ENCODE measurements around the gene AMELY.
"Not testable (repeated sequence)": the region's sequence is repeated elsewhere in the genome, so short reads cannot be mapped to it uniquely, and the experiment has no call there.

AMELY gene, protein sequence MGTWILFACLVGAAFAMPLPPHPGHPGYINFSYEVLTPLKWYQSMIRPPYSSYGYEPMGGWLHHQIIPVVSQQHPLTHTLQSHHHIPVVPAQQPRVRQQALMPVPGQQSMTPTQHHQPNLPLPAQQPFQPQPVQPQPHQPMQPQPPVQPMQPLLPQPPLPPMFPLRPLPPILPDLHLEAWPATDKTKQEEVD

DNA sequence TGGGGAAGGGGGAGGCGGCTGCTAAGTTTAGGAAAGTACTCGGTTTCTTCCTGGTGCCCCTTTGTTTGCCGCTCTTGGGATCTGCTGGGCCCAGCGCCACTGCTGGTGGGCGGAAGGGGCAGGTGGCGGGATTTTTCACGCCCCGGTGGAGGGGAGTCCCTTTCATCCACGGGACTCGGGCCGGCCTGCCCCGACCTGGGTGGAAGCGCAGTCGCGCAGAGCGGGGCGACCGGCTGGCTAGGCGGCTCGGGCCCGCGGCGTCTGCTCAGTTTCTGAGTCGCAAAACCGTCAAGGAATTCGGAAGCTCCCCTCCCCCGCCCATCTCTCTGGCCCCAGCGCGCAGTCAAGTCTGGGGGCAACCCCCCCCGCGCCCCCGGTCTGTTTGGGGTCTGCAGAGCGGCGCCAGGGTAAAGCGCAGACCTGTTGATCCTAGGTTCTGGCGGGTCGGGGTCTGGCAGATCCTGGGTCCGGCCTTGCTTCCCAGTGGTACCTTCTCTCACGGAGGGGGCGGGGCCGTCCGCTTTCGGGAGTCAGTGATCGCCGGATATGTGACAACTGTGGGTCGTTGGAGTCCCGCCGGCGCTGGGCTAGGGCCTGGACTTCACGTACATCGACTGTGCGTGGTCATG is at the start of gene AMELY:
Gene AMELY (minus strand): TSS at position 500 of the 629 bp plus-strand sequence. CDS start 39,144 bp downstream, outside the sequence.
- DNase-seq, result no peak

DNA sequence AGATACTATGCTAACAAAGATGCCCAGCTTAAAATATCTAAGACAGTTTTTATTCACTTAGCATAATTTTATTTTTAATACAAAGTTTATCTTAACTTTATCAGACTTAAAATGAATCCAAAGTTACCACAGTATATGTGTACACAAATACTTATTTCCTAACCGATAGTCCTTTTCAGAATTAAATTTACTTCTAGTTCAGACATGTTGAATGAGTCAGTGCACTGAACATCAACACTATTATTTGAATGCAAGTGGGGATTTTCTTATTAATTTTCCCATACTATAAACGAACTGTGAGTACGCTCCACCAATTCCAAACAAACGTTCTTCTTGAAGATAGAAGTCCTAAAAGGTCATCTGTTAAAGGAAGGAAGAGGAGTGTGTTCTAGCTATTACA is 38.4 kb upstream of the AMELY start:
- no peak for DNase-seq

DNA sequence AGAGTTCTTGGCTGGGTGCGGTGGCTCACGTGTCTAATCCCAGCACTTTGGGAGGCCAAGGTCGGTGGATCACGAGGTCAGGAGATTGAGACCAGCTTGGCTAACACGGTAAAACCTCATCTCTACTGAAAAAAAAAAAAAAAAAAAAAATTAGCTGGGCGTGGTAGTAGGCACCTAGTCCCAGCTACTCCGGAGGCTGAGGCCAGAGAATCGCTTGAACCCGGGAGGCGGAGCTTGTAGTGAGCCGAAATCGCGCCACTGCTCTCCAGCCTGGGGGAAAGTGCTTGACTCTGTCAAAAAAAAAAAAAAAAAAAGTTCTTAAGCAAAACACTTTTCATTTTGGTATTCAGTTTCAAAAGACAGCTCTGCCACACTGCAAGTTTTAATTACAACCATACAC is 36.8 kb upstream of the AMELY start:
- DNase-seq, result no peak

DNA sequence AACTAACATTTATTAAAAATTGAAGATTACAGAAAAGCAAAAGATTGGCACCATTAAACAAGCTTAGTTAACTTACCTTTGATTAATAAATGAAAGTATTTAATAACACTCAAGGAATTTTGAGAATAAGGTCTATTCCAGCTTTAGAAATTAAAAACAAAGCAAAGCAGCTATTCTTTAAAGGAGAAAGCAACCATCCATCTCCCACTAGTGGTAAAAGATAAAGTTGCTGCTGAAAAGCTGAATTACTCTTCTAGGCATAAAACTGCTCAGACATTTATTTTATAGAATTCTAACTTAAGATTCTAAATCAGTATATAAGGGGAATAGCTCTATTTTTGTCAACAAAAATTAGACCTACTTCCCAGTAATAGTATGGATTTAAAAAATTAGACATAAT is 36.1 kb upstream of the AMELY start:
- no peak for DNase-seq

DNA sequence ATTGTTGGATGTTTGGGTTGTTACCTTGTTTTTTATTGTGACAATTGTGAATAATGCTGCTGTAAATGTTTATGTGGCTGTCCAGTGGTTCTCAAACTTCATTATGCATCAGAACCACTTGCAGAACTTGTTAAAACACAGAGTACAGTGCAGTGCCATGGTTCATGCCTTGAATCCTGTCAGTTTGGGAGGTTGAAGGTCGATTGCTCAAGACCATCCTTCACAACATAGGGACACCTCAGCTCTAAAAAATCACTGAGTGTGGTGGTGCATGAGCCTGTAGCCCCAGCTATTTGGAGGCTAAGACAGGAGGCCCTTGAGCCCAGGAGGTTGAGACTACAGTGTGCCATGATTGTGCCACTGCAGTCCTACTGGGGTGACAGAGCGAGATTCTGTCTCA is 23.9 kb upstream of the AMELY start:
- DNase-seq, result no peak

DNA sequence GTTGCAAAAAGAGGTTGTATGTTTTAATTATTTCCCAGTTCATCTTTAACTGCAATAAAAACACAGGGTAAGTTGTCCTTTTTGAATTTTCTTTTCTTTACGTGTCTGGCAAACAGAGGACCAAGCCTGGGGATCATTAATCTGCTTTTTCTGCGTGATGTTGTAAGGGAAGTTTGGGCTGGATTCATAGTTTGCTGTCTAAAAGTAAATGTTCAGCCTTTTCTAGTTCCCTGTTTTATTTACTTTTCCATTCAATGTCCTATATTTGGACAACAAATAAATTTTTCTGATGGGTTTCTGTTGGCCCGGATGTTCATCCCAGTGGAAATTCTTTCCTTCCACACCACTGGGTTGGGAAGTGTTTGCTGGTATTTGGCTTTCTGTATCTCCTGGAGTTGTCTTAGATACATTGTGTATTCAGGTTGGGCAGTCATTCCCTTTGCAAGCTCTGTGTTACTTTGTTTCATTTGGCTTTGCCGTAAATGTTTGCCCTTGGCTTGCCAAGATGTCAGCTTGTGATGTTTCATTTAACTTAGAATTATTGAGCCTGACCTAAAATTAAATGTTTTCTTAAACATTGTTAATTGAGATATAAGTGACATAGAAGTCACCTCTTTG is 20.3 kb upstream of the AMELY start:
- no peak for DNase-seq

DNA sequence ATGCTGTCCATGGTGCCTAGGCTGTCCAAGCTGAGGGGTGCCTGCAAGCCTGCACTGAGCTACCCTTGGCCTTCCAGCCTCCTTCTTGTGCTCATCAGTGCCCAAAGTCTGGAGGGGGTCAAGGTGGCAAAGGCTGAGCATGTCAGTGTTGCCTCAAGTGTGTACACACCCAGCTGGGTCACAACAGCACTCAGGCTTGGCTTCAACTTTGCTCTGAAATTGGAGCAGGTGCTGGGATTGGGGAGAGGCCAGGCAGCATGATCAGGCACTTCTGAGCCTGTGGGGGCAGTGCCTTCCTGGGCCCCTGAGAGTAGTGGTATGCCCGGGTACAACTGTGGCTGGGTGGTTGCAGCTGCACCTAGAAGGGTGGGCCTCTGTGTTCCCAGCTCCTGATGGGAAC is 17.7 kb upstream of the AMELY start:
- DNase-seq, result no peak

DNA sequence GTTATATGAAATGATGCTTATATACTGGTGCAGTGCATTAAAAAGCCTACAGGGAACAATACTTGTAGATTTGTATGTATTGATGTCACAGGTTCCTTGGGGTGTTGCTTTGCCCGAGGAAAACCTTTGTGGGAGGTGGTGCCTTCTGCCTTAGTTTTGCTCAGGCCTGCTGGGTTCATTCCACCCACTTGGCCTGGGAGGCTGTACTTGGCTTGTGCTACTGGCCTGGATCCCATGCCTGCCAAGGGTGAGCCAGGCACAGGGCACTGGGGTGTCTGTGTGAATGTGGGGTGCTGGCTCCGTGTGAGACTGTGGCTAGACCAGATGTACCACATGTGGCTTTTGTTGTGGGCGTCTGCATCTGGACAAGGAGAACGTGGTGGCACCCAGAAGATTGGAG is 16.7 kb upstream of the AMELY start:
- no peak for DNase-seq

DNA sequence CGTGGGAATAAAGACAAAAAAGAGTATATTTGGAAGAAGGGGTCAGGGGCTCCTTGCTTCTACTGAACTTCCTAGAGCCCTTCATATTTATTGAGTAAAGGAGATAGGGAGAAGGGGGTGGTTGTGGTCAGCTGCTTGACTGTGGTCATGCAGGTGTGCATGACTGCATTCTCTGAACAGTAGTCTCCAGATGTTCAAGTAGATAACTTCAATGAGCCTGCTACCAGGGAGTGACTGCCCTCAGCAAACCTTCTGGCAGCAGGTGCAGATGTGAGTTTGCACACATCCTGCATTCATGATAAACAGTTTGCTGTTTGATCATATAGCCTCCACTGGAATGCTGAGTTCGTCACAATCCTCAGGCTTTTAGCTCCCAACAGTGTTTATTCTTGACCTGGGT is 9.5 kb upstream of the AMELY start:
- DNase-seq, result no peak

DNA sequence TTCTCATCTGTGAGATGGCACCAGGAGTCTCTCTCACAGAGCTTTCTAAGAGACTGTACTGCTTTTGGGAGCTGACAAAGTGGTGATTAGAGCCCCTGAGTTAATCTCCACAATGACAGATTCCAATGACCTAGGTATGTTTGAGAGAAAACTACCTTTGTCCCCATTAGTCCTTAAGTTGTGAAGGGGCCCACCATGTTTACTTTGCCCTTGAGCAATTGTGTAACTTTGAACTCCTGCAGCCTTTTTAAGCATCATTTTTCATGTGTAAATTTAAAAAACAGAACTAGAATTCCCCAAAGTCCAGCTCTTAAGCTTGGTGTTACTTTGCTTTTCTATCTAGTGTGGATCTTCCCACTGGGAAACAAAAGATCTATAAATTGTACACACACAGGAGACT is 1.8 kb upstream of the AMELY start:
- DNase-seq, result no peak

DNA sequence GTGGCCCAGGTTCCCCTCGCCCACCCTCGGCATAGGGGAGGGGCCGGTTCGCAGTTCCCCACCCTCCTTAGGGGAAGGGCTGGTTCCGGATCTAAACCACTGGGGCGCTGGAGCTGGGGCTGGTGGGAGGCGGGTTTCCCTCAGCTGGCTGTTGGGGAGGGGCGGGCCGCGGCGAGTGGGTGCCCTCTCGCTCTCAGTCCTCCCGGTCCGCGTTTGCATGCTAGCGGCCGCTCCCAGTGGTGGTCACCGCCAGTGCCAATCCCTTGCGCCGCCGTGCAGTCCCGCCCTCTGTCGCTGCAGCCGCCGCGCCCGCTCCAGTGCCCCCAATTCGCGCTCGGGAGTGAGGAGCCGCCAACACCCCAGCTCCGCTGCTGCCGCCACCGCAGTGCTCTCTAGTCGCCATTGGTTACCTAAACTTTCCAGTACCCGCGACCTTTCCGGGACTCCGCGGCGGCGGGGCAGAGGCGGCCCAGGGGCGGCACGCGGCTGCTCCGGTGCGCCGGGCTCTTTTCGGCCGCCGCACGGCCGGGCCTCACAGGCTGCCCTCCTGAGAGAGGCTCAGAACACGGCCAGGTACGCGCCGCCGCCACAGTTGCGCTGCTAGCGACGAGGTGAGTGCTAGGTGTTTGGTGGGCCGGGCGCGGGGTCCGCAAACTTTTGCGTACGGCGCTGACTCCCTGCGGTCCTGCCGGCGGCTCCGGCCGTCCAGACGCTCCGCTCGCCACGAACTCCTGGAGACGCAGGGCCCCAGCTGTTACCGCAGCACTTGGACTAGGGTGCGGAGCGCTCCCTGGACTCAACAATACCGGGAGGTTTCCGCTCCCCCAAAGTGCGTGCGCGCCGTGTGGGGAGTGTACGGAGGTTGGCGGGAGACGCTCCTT is 940 bp downstream of the AMELY start, which contains the start of gene TBL1Y:
Gene TBL1Y (plus strand): TSS at position 326 of the 881 bp plus-strand sequence. CDS start 114,388 bp downstream, outside the sequence.
- no peak for DNase-seq

DNA sequence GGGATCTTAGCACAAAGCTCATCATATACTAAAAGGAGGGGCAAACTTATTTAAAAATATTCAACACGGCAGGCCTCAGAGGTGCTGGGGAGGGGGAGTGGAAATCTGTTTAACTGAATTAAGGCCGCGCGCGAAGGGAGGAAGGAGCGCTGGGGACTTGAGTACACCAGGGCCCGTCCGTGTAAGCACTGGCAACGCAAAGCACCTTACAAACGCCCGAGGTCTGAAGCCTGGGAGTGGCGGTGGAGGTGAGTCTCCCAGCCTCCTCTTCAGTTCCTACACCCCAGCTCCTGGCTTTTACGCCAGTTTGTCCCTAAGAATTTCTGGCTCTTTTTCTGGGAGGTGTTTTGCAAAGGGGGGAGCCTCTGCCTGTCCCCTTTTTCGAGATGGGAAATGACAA is 1.7 kb downstream of the AMELY start:
- no peak for DNase-seq

DNA sequence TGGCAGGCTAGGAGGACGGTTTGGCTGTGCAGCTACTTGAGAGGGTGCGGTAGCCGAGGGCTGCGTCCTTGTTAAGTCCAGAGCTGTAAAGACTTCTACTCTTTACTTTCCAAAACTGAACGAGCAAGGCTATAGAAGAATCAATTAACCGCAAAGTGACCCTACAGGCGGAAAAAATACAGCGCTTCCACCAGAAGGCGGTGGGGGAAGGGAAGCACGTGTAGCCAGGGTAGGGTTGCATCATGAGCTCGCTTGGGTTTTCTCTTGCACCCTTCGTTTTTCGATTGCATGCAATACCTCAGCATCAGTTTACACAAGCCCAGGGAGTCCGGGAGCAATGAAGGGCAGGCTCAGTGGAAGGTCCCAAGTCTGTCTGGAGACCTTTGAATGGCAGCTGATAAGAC is 2.4 kb downstream of the AMELY start:
- DNase-seq, result peak; percentile 2

DNA sequence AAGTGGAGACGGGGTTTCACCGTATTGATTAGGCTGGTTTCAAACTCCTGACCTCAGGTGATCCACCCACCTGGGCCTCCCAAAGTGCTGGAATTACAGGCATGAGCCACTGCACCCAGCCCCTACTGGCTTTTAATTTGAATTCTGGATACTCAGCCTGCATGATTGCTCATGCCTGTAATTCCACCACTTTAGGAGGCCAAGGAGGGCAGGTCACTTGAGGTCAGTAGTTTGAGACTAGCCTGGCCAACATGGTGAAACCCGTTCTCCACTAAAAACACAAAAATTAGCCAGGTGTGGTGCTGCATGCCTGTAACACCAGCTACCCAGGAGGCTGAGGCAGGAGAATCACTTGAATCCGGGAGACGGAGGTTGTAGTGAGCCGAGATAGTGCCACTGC is 3.5 kb downstream of the AMELY start:
- not testable (repeated sequence) for DNase-seq

DNA sequence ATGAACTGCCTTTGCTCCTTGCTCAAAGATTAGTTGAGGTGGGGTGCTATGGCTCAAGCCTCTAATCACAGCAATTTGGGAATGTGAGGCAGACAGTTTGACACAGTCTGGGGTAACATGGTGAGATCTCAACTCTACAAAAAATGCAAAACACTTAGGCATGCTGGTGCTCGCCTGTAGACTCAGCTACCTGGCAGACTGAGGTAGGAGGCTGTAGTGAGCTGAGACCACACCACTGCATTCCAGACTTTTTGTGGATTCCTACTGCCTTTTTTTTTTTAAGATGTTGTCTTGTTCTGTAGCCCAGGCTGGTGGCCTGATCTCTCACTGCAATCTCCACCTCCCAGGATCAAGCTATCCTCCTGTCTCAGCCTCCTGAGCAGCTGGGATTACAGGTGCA is 4.0 kb downstream of the AMELY start:
- DNase-seq, result no peak

DNA sequence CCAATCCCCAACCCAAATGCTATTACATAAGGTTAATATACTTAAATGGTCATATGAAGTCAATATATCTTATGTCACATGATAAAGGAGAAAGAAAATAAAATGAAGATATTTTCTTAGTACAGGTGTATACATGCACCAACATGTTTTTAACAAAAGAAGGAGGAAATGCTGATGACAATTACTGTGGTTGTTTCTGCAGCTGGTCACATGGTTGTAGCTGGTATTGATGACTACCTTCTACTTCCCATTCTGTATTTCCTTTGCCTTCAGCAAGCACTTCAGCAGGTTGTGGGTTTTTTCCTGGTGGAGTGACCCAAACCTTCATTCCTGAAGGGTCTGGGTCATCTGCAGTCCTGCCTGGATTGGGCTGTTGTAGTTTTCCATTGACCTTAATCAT is 9.4 kb downstream of the AMELY start:
- not testable (repeated sequence) for DNase-seq

DNA sequence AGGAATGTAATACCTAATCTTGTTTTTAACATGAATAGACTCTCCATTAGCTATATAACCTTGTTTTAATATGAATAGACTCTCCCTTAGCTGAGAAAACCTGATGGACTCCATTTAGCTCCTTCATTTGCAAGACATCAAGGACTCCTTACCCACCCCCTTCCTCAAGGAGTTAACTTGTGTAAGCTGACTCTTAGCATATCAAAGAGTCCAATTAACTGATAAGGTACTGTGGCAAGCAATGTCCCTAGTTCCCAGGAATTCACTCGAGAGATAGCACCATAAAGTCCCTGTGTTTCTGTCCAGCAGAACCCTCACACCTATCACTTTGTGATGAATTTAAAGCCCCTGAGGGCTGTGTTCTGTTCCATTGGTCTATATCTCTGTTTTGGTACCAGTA is 16.3 kb downstream of the AMELY start:
- DNase-seq, result no peak

DNA sequence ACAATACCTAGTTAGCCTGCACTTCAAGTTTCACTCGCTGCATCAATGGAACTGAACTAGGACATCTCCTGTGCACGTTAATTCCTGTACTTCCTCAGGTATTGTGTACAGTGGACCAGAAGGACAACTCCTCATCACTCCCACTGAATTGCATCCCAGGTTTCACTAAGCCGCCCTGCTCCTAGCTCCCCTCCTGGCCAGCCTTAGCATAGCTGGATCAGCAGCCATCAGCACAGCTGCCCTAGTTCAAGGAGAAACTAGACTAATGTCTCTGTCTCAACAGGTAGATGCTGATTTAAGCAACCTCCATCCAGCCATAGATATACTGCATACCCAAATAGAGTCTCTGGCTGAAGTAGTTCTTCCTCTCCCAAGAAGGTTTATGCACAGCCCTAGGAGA is 17.1 kb downstream of the AMELY start:
- no peak for DNase-seq

DNA sequence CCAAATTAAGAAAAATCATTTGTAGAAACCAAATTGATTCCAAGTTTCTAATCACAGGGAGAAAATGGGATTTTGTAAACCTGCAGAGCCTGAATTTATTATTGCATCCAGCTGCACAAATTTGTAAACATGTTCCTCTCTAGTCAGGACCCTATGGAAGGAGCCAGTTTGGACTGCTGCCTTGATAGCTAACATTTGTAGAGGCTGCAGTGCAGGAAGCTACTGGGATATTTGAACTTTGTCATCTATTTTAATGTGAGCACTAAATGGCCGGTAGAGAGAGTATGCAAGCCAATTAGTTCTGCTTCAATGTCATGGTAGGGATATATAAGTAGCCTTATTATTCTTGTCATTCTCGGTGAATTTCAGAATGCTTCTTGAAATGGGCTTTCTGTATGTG is 62.2 kb downstream of the AMELY start:
- no peak for DNase-seq

DNA sequence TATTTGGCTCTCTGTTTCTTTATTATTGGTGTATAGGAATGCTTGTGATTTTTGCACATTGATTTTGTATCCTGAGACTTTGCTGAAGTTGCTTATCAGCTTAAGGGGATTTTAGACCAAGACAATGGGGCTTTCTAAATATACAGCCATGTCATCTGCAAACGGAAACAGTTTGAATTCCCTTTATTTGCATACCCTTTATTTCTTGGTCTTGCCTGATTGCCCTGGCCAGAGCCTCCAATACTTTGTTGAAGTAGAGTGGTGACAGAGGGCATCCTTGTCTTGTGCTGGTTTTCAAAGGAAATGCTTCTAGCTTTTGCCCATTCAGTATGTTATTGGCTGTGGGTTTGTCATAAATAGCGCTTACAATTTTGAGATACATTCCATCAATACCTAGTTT is 68.9 kb downstream of the AMELY start:
- not testable (repeated sequence) for DNase-seq
